Mucosa of rectum (tissue), 2 donors: ENCODE data around the gene NECAB3.

Source experiments
- H3K27ac ChIP-seq, 2 donors: one replicate each; pipeline ENCODE4 v1.7.0; 2013; ENCODE audit warnings: inconsistent platforms in 2 of 2, low read depth in 2 of 2, low read length in 2 of 2
- H3K27me3 ChIP-seq, 2 donors: one replicate each; pipeline ENCODE4 v1.7.0; 2013; ENCODE audit warnings: low read length in 2 of 2; ENCODE audit not compliant: control insufficient read depth in 2 of 2, insufficient read depth in 2 of 2
- H3K36me3 ChIP-seq, 2 donors: one replicate each; pipeline ENCODE4 v1.7.0; 2013; ENCODE audit warnings: low read length in 2 of 2; ENCODE audit not compliant: control insufficient read depth in 2 of 2, insufficient read depth in 2 of 2
- H3K4me1 ChIP-seq, 2 donors: one replicate each; pipeline ENCODE4 v1.7.0; 2013; ENCODE audit warnings: low read length in 2 of 2, mild to moderate bottlenecking in 1 of 2; ENCODE audit not compliant: control insufficient read depth in 2 of 2, insufficient read depth in 2 of 2
- H3K4me3 ChIP-seq, 2 donors: one replicate each; pipeline ENCODE4 v1.7.0; 2013; ENCODE audit warnings: low read length in 2 of 2
- H3K9ac ChIP-seq, 2 donors: one replicate each; pipeline ENCODE4 v1.7.0; 2013; ENCODE audit warnings: low read length in 2 of 2, low read depth in 1 of 2, mild to moderate bottlenecking in 1 of 2
- H3K9me3 ChIP-seq, 2 donors: one replicate each; pipeline ENCODE4 v1.7.0; 2013; ENCODE audit warnings: low read length in 2 of 2; ENCODE audit not compliant: control insufficient read depth in 2 of 2
- donor health status: healthy.
- donor health status: Normal muscosa, but diverticular disease.

Gene NECAB3

DNA sequence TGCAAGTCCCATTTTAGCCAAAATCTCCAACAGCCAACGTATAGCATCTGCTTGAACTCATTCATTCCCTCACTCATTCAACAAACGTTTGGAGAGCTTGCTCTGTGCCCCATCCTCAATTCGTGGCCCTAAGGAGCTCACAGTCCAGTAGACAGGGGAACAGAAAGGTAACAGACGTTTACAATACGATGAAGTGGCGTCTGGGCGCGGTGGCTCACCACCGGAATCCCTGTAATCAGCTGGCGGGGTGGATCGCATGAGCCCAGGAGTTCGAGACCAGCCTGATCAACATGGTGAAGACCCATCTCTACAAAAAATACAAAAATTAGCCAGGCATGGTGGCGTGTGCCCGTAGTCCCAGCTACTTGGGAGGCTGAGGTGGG is 12.7 kb upstream of the NECAB3 start:
- peak overlapping the region in 1 of 2 donors; percentile 48 for H3K9ac ChIP-seq
- peaks cover 14 to 17% of the 10 kb centered on the region in 2 donors for H3K4me1 ChIP-seq
- H3K4me3 ChIP-seq = peak overlapping the region in 1 of 2 donors; percentile 73
- H3K9me3 ChIP-seq = no peaks in the 10 kb centered on the region
- H3K36me3 ChIP-seq = no peaks in the 10 kb centered on the region
- peak overlapping the region in 1 of 2 donors; percentile 38 for H3K27ac ChIP-seq
- H3K27me3 ChIP-seq = no peaks in the 10 kb centered on the region

DNA sequence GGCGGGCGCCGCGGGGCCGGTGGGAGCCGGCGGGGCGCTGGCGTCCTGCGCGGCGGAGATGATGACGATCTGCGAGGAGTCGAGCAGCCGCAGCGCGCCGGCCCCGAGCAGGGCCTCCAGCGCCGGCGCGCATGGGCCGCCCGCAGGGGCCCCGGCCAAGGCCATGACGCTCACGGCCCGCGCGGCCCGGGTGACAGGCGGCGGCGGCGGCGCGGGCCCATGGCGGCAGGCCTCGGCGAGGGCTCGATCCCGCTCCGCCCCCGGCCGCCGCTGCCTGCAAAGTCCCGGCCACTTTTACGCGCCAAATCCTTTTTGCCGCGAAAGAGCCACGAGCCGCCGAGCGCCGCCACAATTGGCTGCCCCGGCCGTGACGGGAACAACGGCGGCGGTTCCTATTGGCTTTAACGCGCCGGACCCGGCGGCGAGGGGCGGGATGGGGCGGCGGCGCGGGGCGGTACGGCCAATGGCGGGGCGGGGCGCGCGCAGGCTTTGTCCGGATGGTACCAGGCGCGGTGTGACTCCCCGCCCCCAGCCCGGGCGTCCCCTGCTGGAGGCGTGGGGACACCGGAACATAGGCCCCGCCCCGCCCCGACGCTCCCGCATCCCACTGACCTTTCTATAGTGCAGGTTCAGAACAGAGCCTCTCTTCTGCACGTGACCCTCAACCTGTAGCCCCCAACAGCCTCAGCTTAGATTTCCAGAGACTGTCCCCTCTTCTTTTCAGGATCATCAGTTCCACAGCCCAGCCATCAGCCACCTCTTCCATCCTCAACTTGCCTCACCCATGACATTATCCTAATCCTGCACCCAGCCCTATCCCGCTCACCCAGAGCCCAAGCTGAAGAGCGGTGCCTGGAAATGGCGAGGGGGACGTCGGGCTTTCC is 12.1 kb upstream of the NECAB3 start, which contains the start of gene E2F1:
Gene E2F1 (minus strand): TSS at position 286 of the 884 bp plus-strand sequence. CDS start 121 bp downstream, at position 165.
- Histone ChIP-seq H3K36me3 (no peaks in the 10 kb centered on the region), H3K9ac (peak within 1 kb of the TSS; percentile 52 to 58), H3K27me3 (no peaks in the 10 kb centered on the region), H3K27ac (peak within 1 kb of the TSS; percentile 44 to 75), H3K4me3 (peak within 1 kb of the TSS; percentile 65 to 73), H3K9me3 (no peaks in the 10 kb centered on the region), H3K4me1 (peaks cover 14 to 17% of the 10 kb centered on the region in 2 donors)

DNA sequence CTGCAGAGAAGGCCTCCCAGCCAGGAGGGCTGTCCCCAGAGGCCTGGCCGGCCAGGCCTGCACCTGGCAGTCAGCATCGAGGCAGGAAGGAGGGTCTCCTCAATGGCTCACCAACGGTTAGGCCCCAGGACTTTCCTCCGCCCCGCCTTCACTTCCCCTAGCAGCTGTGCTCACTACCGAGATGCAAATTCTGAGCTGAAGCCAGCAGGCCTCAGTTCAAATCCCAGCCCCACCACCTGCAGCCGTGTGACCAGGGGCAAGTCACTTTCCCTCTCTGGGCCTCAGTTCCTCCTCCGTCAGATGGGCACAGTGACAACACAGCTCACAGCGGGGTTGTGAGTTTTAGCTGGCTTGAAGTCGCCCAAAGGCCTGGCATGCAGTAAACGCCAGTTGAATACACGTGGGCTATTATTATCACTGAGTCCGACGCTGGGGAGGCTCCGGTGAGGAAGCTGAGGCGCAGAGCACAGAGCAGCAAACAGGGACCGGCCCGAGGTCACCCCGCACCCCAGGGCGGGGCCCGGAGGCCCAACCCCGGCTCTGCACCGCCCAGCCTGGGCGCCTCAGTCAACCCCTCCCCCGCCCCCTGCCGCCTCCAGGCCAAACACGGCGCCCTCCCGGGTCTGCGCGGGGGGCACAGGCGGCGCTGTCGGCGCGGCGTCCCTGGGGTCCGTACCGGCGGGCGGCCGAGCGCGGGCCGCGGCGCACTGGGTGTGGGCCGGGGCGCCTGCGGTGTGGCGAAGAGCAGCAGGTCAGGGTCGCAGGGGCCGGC is 11.3 kb upstream of the NECAB3 start:
- Histone ChIP-seq H3K27me3 (no peaks in the 10 kb centered on the region), H3K4me1 (peaks cover 14 to 17% of the 10 kb centered on the region in 2 donors), H3K36me3 (no peaks in the 10 kb centered on the region), H3K9ac (peak overlapping the region; percentile 47 to 58), H3K4me3 (peak overlapping the region; percentile 55 to 65), H3K27ac (peak overlapping the region; percentile 44 to 75), H3K9me3 (no peaks in the 10 kb centered on the region)

DNA sequence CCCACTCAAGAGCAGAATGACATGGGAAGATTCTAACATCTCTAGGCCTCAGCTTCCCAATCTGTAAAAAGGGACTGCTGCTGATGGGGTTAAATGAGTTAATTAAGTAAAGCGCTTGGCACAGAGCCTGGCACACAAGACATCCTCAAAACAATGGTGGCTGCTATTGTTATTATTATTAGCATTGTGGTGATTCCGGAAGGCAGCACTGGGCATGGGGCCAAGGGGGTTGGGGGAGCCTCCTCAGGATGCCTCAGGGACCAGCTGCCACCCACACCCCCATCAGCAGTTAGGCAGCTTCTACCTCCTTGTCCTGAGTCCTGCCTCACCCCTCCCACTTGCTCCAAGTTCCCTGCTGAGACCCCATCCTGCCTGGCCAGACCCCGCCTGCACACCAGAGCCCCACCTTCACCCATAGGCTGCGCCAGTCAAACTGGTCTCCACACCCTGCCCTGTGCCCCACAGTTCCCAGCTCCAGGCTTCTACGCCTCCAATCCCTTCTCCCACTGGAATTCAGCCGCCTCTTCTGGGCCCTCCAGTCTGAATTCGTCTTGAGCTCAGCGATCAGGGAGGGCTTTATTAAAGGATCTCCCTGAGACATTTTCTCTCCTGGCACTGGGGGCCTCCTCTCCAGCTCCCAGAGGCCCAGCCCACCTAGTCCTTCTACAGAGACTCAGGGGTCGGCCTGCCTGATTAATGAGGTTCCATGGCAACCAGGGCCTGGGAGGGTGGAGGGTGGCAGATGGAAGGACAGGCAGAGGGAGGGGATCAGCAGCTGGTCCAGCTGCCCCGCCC is 10.5 kb upstream of the NECAB3 start:
- no peaks in the 10 kb centered on the region for H3K9me3 ChIP-seq
- peak overlapping the region; percentile 55 to 65 for H3K4me3 ChIP-seq
- peak overlapping the region; percentile 47 to 58 for H3K9ac ChIP-seq
- H3K27ac ChIP-seq = peak overlapping the region; percentile 44 to 75
- H3K4me1 ChIP-seq = peaks cover 14 to 17% of the 10 kb centered on the region in 2 donors
- H3K36me3 ChIP-seq = no peaks in the 10 kb centered on the region
- H3K27me3 ChIP-seq = no peaks in the 10 kb centered on the region

DNA sequence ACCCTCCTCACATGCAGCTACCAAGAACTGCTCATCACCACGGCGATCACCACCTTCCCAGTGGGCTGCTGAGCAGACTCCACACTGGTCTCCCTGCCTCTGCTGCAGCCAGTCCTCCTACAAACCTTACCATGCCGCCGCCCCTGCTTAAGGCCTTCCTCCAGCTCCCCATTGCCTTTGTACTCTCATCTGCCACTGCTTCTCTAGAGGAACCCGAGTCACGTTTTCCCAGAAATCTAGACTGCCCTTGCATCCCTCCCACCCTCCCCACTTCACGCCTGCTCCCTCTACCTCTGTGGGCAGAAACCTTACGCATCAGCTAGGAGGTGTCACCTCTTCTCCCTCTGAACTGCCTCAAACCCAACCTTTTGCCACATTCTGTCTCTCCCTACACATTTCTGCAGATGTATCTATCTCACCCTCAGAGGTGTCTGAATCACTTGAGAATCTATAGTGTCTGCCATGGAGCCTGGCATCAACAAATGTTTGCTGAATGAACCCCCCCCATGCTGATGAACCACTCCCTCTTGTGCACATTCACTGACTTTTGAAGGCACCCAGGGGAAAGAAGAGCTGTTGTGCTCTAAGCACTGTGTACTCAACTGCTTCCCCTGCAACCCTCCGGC is 7.6 kb upstream of the NECAB3 start:
- no peaks in the 10 kb centered on the region for H3K9me3 ChIP-seq
- H3K27me3 ChIP-seq = no peaks in the 10 kb centered on the region
- H3K27ac ChIP-seq = no peak overlapping the region
- no peaks in the 10 kb centered on the region for H3K36me3 ChIP-seq
- no peak overlapping the region for H3K4me3 ChIP-seq
- H3K4me1 ChIP-seq = peaks cover 12 to 15% of the 10 kb centered on the region in 2 donors
- H3K9ac ChIP-seq = no peak overlapping the region

DNA sequence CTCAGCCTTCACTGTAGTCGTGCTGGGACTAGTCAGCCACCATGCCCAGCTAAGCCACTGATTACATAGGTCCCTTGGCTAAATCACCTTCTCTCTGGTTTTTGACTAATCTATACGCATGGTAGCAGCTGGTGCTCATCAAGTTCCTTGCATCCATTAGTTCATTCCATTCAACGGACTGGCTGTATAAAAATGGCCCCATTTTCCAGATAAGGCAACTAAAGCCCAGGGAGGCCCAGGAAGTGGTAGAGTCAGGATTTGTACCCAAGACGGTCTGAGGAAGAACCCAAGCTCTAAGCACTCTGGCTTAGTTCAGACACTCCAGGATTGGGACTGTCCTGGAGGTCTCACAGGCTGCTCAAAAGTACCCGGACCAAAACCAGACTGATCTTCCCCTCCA is 7.1 kb upstream of the NECAB3 start:
- Histone ChIP-seq H3K9me3 (no peaks in the 10 kb centered on the region), H3K4me1 (peaks cover 11 to 15% of the 10 kb centered on the region in 2 donors), H3K9ac (no peak overlapping the region), H3K4me3 (no peak overlapping the region), H3K36me3 (no peaks in the 10 kb centered on the region), H3K27me3 (no peaks in the 10 kb centered on the region), H3K27ac (no peak overlapping the region)

DNA sequence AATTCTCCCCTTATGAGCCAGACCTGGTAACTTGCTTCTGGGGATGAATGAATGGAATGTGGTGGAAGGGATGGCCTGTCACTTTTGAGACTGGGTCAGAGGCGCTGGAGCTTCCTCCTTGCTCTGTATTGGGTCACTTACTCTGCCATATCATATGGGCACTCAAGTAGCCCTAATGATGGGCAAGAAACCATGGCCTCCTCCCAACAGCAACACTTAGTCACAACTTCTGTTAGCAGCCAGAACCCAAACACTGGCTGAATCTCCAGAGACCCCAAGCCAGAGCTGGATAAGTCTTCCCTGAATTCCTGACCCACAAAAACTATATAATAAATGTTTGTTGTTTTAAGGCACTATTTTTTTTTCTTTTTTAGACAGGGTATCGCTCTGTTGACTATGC is 6.5 kb upstream of the NECAB3 start:
- no peak overlapping the region for H3K27ac ChIP-seq

DNA sequence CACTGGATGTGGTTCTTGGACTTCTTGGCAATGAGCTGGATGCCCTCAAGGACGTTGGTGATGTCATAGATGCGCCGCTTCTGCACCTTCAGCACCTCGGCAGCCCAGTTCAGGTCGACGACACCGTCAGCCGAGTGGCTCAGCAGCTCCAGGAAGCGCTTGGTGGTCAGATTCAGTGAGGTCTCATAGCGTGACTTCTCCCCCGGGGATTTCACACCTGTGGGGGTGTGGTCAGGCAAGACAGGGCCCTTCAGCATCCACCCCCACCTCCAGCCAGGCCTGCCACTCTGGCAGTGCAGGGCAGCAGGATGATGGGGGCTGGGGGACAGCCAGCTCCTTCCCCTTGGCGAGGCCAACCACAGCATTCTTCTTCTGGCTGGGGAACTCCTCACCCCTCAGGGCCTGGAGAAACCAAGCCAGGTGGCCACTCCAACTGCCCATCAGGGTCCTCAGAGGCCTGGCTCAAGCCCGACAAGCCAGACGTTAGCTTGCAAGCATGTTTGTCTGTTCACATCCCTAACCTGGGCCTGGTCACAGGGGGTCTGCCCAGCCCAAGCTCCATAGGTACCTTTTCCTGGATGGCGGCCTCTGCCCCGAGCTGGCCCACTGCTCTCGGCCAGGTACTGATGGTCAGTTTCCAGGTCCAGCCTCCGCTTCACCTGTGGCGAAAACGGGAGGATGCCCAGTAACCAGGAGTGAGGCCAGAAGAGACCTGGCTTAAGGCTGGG is 5.7 kb upstream of the NECAB3 start:
- Histone ChIP-seq H3K27ac (no peak overlapping the region), H3K4me1 (peaks cover 15 to 21% of the 10 kb centered on the region in 2 donors), H3K4me3 (no peak overlapping the region), H3K9ac (no peak overlapping the region), H3K36me3 (no peaks in the 10 kb centered on the region), H3K9me3 (no peaks in the 10 kb centered on the region), H3K27me3 (no peaks in the 10 kb centered on the region)

More for the DNA sequence above, 6.5 kb upstream of the NECAB3 start:
- H3K9me3 ChIP-seq = no peaks in the 10 kb centered on the region
- no peak overlapping the region for H3K9ac ChIP-seq
- no peak overlapping the region for H3K4me3 ChIP-seq
- H3K36me3 ChIP-seq = no peaks in the 10 kb centered on the region
- peaks cover 14 to 21% of the 10 kb centered on the region in 2 donors for H3K4me1 ChIP-seq
- H3K27me3 ChIP-seq = no peaks in the 10 kb centered on the region
